CD14-positive monocyte (primary cell): ENCODE data around the gene TIGD3. TPM values are rescaled to one million over a fixed set of nuclear protein-coding genes. Genes with fewer than 3 reads are reported as not detected.
A peak's percentile ranks its signal among the peaks of the same experiment; 100 is the strongest.

Source experiments
- DNase-seq, 3 donors: peaks; one replicate each; pipeline ENCODE4 v3.0.0-alpha.2; 2011 to 2022
- H2AFZ ChIP-seq: 2 replicates; pipeline ENCODE4 v1.6.0; 2012; ENCODE audit warnings: mild to moderate bottlenecking, low read depth, low read length, inconsistent platforms; ENCODE audit not compliant: insufficient read depth, poor library complexity, severe bottlenecking
- H3K27ac ChIP-seq, 2 donors: 1 replicate in 1 of 2; 2 replicates in 1 of 2; pipeline ENCODE4 v1.5.1; 2012 to 2013; ENCODE audit warnings: low read length in 2 of 2, control low read depth in 1 of 2, inconsistent platforms in 1 of 2, low read depth in 1 of 2, mild to moderate bottlenecking in 1 of 2
- H3K27me3 ChIP-seq, 2 donors: one replicate each; pipeline versions ENCODE4 v1.6.0 to v1.6.1; 2011 to 2013; ENCODE audit warnings: low read length in 2 of 2; ENCODE audit not compliant: control insufficient read depth in 2 of 2, insufficient read depth in 2 of 2
- H3K36me3 ChIP-seq, 2 donors: replicated peaks in 1 of 2; 1 replicate in 1 of 2; 2 replicates in 1 of 2; pipeline versions ENCODE4 v1.5.1 to v1.6.1; 2012 to 2013; ENCODE audit warnings: low read length in 2 of 2, control low read depth in 1 of 2, inconsistent platforms in 1 of 2, mild to moderate bottlenecking in 1 of 2; ENCODE audit not compliant: insufficient read depth in 2 of 2, control insufficient read depth in 1 of 2
- H3K4me1 ChIP-seq, 2 donors: 1 replicate in 1 of 2; 2 replicates in 1 of 2; pipeline versions ENCODE4 v1.5.1 to v1.6.1; 2012 to 2013; ENCODE audit warnings: low read length in 2 of 2, control low read depth in 1 of 2, inconsistent platforms in 1 of 2, mild to moderate bottlenecking in 1 of 2, moderate library complexity in 1 of 2; ENCODE audit not compliant: insufficient read depth in 2 of 2, control insufficient read depth in 1 of 2
- H3K4me2 ChIP-seq: replicated peaks from 2 replicates; pipeline ENCODE3; 2012; ENCODE audit warnings: low read length, moderate library complexity, mild to moderate bottlenecking; ENCODE audit not compliant: poor library complexity, severe bottlenecking; ENCODE audit errors: extremely low read depth
- H3K4me3 ChIP-seq, 3 experiments: fragments of 200-600 bp in 1 of 3; sonication (generic) in 1 of 3; replicated peaks in 1 of 3; 1 replicate in 2 of 3; 2 replicates in 1 of 3; pipeline ENCODE4 v1.5.1; 2011 to 2013; ENCODE audit warnings: low read length in 3 of 3, mild to moderate bottlenecking in 3 of 3, control low read depth in 2 of 3, low read depth in 2 of 3, inconsistent platforms in 1 of 3, moderate library complexity in 1 of 3
- H3K79me2 ChIP-seq: 2 replicates; pipeline ENCODE4 v1.6.0; 2012; ENCODE audit warnings: mild to moderate bottlenecking, control low read depth, inconsistent platforms, low read length, moderate library complexity; ENCODE audit not compliant: insufficient read depth
- H3K9ac ChIP-seq: 2 replicates; pipeline ENCODE4 v1.6.0; 2017; ENCODE audit warnings: low read length, mild to moderate bottlenecking; ENCODE audit not compliant: insufficient read depth, poor library complexity, severe bottlenecking
- H3K9me3 ChIP-seq, 2 donors: replicated peaks in 1 of 2; 1 replicate in 1 of 2; 2 replicates in 1 of 2; pipeline versions ENCODE4 v1.5.1 to v1.6.1; 2012 to 2013; ENCODE audit warnings: low read length in 2 of 2, control low read depth in 1 of 2; ENCODE audit not compliant: control insufficient read depth in 1 of 2, insufficient read depth in 1 of 2
- H4K20me1 ChIP-seq: 2 replicates; pipeline ENCODE4 v1.6.0; 2012; ENCODE audit warnings: mild to moderate bottlenecking, low read length, control low read depth, moderate library complexity; ENCODE audit not compliant: insufficient read depth
- H3K27ac Mint-ChIP-seq, 7 donors: one replicate each; pipeline ENCODE4 v1.8.0; 2020; ENCODE audit warnings: mild to moderate bottlenecking in 7 of 7, mixed read lengths in 7 of 7, moderate library complexity in 6 of 7, inconsistent platforms in 2 of 7
- H3K27me3 Mint-ChIP-seq, 3 donors: one replicate each; pipeline ENCODE4 v1.8.0; 2021 to 2022; ENCODE audit warnings: low read depth in 3 of 3, mild to moderate bottlenecking in 3 of 3, mixed read lengths in 3 of 3, moderate library complexity in 3 of 3, inconsistent platforms in 1 of 3
- H3K36me3 Mint-ChIP-seq, 2 donors: one replicate each; pipeline ENCODE4 v1.8.0; 2020; ENCODE audit warnings: mixed read lengths in 2 of 2, inconsistent platforms in 1 of 2, mild to moderate bottlenecking in 1 of 2
- H3K4me1 Mint-ChIP-seq: one replicate; pipeline ENCODE4 v1.8.0; 2020; ENCODE audit warnings: mild to moderate bottlenecking, mixed read lengths
- H3K4me3 Mint-ChIP-seq, 2 donors: one replicate each; pipeline ENCODE4 v1.8.0; 2020; ENCODE audit warnings: mild to moderate bottlenecking in 2 of 2, mixed read lengths in 2 of 2, moderate library complexity in 1 of 2
- H3K9me3 Mint-ChIP-seq, 7 donors: one replicate each; pipeline ENCODE4 v1.8.0; 2020 to 2022; ENCODE audit warnings: mixed read lengths in 7 of 7, mild to moderate bottlenecking in 6 of 7, moderate library complexity in 6 of 7, inconsistent platforms in 2 of 7
- WGBS: methylation state at CpG from one replicate; pipeline ENCODE4 v1.1.5; 2013; ENCODE audit warnings: missing lambda C conversion rate; ENCODE audit not compliant: insufficient coverage; 5-methylcytosine and 5-hydroxymethylcytosine counted together
- intact Hi-C, 2 donors: fragments of 100-400 bp; cut with micrococcal nuclease; formaldehyde crosslinking; loops; one replicate each; pipeline versions ENCODE4 v1.15.0 to v1.15.1; 2023
- polyA plus RNA-seq, 3 donors: library from polyadenylated mRNA; depleted of rRNA in 1 of 3; unstranded in 2 of 3; stranded (reverse) in 1 of 3; fragments of 300-500 nt in 2 of 3; fragments of >200 nt in 1 of 3; fragmentation: Illumina TruSeq in 2 of 3; gene quantifications; 1 replicate in 2 of 3; 2 replicates in 1 of 3; pipeline ENCODE4 v1.2.3, GENCODE V29; 2012 to 2021
- TF ChIP-seq, protein P1 (sequence below): fragments of 200-600 bp; IDR thresholded peaks from one replicate; pipeline ENCODE4 v1.8.0; 2022; ENCODE audit warnings: antibody characterized with exemption, mild to moderate bottlenecking

The TIGD3 gene
- polyA plus RNA-seq, 3 donors: 1.7 to 3.7 (median 2.8) TPM

DNA sequence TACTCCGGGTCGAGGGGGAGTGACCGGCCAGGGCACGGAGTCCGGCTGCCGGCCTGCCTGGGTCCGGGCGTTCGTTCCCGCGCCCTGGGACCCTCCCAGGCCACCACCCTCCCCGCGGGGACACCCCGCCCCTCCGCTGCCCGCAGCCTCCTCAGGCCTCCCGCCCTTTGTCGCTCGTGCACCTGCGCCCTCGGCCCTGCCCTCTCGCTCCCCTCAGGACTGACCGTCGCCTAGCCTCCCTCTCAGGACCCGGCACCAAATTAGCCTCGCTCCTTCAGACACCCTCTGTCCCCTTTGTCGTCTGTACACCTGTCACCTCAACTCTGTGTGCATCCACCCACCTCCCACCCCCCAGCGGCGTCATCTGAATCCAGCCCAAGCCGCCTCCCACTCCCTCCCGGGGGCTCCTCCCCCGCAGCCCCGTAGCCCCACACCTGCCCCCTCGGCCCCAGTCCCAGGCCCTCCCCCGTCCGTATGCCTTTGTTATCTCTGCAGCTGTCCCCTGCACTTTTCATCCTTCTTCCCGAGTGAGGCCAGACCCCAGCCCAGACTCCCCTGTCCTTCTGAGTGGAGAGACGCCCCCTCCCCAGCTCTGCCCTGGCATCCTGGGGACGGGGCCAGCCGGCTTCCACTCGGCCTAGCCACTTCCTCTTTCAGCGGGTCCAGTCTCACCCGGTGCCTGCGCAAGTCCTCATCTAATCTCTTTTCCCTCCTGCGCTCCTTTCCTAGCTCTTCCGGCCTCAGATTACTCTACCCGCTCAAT is 643 bp downstream of the TIGD3 start:
- peak overlapping the region; percentile 94 for H3K4me2 ChIP-seq
- Mint-ChIP-seq H3K27me3 (peaks cover 6 to 18% (median 13%) of the 10 kb centered on the region in 3 donors), H3K27ac (peak overlapping the region in 5 of 7 donors; percentile 40 to 75 (median 61)), H3K4me1 (peaks cover 20% of the 10 kb centered on the region), H3K9me3 (no peaks in the 10 kb centered on the region), H3K4me3 (peak overlapping the region; percentile 86 to 93), H3K36me3 (peaks cover 17 to 23% of the 10 kb centered on the region in 2 donors)
- no peaks in the 10 kb centered on the region for H3K9me3 ChIP-seq
- peaks cover 0 to 14% of the 10 kb centered on the region in 2 donors for H3K27me3 ChIP-seq
- peak overlapping the region; percentile 46 to 80 (median 75) for H3K4me3 ChIP-seq
- peaks cover 24 to 25% of the 10 kb centered on the region in 2 donors for H3K36me3 ChIP-seq
- under 1% methylated on average over 47 of the region's 47 CpGs for WGBS
- peaks cover 7% of the 10 kb centered on the region for H4K20me1 ChIP-seq
- intact Hi-C loops: no loop called here
- TF ChIP-seq, protein P1, sequence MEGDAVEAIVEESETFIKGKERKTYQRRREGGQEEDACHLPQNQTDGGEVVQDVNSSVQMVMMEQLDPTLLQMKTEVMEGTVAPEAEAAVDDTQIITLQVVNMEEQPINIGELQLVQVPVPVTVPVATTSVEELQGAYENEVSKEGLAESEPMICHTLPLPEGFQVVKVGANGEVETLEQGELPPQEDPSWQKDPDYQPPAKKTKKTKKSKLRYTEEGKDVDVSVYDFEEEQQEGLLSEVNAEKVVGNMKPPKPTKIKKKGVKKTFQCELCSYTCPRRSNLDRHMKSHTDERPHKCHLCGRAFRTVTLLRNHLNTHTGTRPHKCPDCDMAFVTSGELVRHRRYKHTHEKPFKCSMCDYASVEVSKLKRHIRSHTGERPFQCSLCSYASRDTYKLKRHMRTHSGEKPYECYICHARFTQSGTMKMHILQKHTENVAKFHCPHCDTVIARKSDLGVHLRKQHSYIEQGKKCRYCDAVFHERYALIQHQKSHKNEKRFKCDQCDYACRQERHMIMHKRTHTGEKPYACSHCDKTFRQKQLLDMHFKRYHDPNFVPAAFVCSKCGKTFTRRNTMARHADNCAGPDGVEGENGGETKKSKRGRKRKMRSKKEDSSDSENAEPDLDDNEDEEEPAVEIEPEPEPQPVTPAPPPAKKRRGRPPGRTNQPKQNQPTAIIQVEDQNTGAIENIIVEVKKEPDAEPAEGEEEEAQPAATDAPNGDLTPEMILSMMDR: no peak
- peak overlapping the region; percentile 64 for H3K9ac ChIP-seq
- H3K79me2 ChIP-seq: no peaks in the 10 kb centered on the region
- H2AFZ ChIP-seq: peak overlapping the region; percentile 76
- peak; percentile 43 to 68 (median 62) for DNase-seq
- no peak overlapping the region for H3K27ac ChIP-seq
- H3K4me1 ChIP-seq: peaks cover 15 to 23% of the 10 kb centered on the region in 2 donors

GRCh38 chr11:65355776-65356393 is 1.3 kb downstream of the TIGD3 start:
- H3K79me2 ChIP-seq: no peaks in the 10 kb centered on the region
- intact Hi-C loops: no loop called here
- peaks cover 17 to 18% of the 10 kb centered on the region in 2 donors for H3K36me3 ChIP-seq
- H3K27ac ChIP-seq: no peak overlapping the region
- Mint-ChIP-seq H3K27ac (peak overlapping the region in 1 of 7 donors; percentile 61), H3K36me3 (peaks cover 16 to 17% of the 10 kb centered on the region in 2 donors), H3K4me3 (peak overlapping the region; percentile 86 to 93), H3K27me3 (peaks cover 6 to 18% (median 13%) of the 10 kb centered on the region in 3 donors), H3K4me1 (peaks cover 20% of the 10 kb centered on the region), H3K9me3 (no peaks in the 10 kb centered on the region)
- peak overlapping the region in 2 of 3 experiments; percentile 46 to 80 for H3K4me3 ChIP-seq
- 63% methylated on average over 35 of the region's 35 CpGs for WGBS
- H3K4me2 ChIP-seq: peak overlapping the region; percentile 94
- no peaks in the 10 kb centered on the region for H3K9me3 ChIP-seq
- TF ChIP-seq, protein P1: no peak
- no peak for DNase-seq
- H4K20me1 ChIP-seq: peaks cover 7% of the 10 kb centered on the region
- peaks cover 0 to 14% of the 10 kb centered on the region in 2 donors for H3K27me3 ChIP-seq
- H2AFZ ChIP-seq: peak overlapping the region; percentile 76
- H3K9ac ChIP-seq: no peak overlapping the region
- H3K4me1 ChIP-seq: peaks cover 15 to 23% of the 10 kb centered on the region in 2 donors
